ENCODE measurements around the gene EFHD2.

- TF ChIP-seq CTCF (IDR thresholded peaks at IDR 0.05): no peak
- no peak for TF ChIP-seq POLR2A (IDR thresholded peaks at IDR 0.05)
Measured at GRCh38 chr1:15476927-15477326, 67.2 kb downstream of the EFHD2 start.
